Adrenal gland (tissue), 12 donors: Measurements from ENCODE around the gene PHKB. TPM values are rescaled to one million over a fixed set of nuclear protein-coding genes. Genes with fewer than 3 reads are reported as not detected.

ENCODE experiments used
- DNase-seq, 7 donors: peaks; one replicate each; pipeline ENCODE4 v3.0.0-alpha.2; 2019 to 2020
- H3K27ac ChIP-seq, 5 donors: fragments of 200-600 bp; sonication (generic) in 4 of 5; 1 replicate in 3 of 5; 2 replicates in 2 of 5; pipeline versions ENCODE4 v1.5.1 to v1.8.0; 2016 to 2020; ENCODE audit warnings: mild to moderate bottlenecking in 1 of 5
- H3K27me3 ChIP-seq: fragments of 200-600 bp; 2 replicates; pipeline ENCODE4 v1.8.0; 2021
- H3K36me3 ChIP-seq, 2 donors: fragments of 200-600 bp; replicated peaks in 1 of 2; 1 replicate in 1 of 2; 2 replicates in 1 of 2; pipeline versions ENCODE4 v1.5.1 to v1.8.0; 2018 to 2022
- H3K4me1 ChIP-seq, 2 donors: fragments of 200-600 bp; replicated peaks in 1 of 2; 1 replicate in 1 of 2; 2 replicates in 1 of 2; pipeline versions ENCODE4 v1.5.1 to v1.8.0; 2018 to 2021
- H3K4me3 ChIP-seq, 4 donors: fragments of 200-600 bp; sonication (generic) in 3 of 4; one replicate each; pipeline ENCODE4 v1.5.1; 2016 to 2018
- H3K9me3 ChIP-seq, 3 donors: fragments of 200-600 bp; sonication (generic) in 1 of 3; replicated peaks in 1 of 3; 1 replicate in 2 of 3; 2 replicates in 1 of 3; pipeline versions ENCODE4 v1.5.1 to v1.8.0; 2016 to 2021
- POLR2A ChIP-seq, 2 donors: fragments of 450-650 bp; IDR thresholded peaks; one replicate each; pipeline ENCODE4 v1.6.1; 2017; ENCODE audit warnings: antibody characterized with exemption in 2 of 2, mild to moderate bottlenecking in 2 of 2, moderate library complexity in 1 of 2
- WGBS, 4 donors: extraction: QIAGEN DNeasy Blood & Tissue Kit in 2 of 4; methylation state at CpG; one replicate each; pipeline versions ENCODE4 v1.1.5 to v1.1.7; 2013 to 2017; 5-methylcytosine and 5-hydroxymethylcytosine counted together
- intact Hi-C, 2 donors: fragments of 100-400 bp; cut with DNase I; formaldehyde crosslinking; loops; one replicate each; pipeline versions ENCODE4 v1.14.1 to v1.15.0; 2022 to 2023
- polyA plus RNA-seq, 3 donors: library from polyadenylated mRNA; stranded (reverse); fragments of 200-250 nt in 2 of 3; fragments of 350-450 nt in 1 of 3; fragmentation: Illumina TruSeq in 1 of 3; extraction: RNeasy Lipid Tissue Mini Kit (QIAGEN cat#74804) in 1 of 3; gene quantifications; one replicate each; pipeline ENCODE4 v1.2.3, GENCODE V29; 2013 to 2014
- total RNA-seq, 9 donors: library from RNA; depleted of rRNA in 4 of 9; stranded (reverse); fragments of >200 nt in 4 of 9; fragments of 120-200 nt in 1 of 9; fragmentation: NEBNext Ultra II Directional in 1 of 9; extraction: Animal tissue kit (Norgen Biotek cat#: 25700) in 1 of 9; gene quantifications; one replicate each; pipeline versions ENCODE4 v1.1.0 to v1.2.4, GENCODE V29; 2013 to 2023
- TF ChIP-seq, protein P1 (sequence below), 6 experiments: fragments of 450-650 bp in 4 of 6; fragments of 200-600 bp in 2 of 6; sonication (generic) in 1 of 6; IDR thresholded peaks; 1 replicate in 5 of 6; 2 replicates in 1 of 6; pipeline versions ENCODE4 v1.5.1 to v1.8.0; 2016 to 2021; ENCODE audit warnings: antibody characterized with exemption in 6 of 6, mild to moderate bottlenecking in 2 of 6, moderate library complexity in 1 of 6
- donor health status: healthy with polysubstance abuse.
- donor health status: Bipolar disorder and iron deficiency.
- donor health status: DM: yes; HTN: yes; CAD: no.
- donor health status: DM: no; HTN: no; CAD: no.
- donor health status: DM: no; HTN: no; CAD: no.
- donor health status: DM: yes; HTN: yes; CAD: no.

The PHKB gene
- total and polyA plus RNA-seq, 12 donors, result 27.6 to 167 (median 107) TPM

DNA sequence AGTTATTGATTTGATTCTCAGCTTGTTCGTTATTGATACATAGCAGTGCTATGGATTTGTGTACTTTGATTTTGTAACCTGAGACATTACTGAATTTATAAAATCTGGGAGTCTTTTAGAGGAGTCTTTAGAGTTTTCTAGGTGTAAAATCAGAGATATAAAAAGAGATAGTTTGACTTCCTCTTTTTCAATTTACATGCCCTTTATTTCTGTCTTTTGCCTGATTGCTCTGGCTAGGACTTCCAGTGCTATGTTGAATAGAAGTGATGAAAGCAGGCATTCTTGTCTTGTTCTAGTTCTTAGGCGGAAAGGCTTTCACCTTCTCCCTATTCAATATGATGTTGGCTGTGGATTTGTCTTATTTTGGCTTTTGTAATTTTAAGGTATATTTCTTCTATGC is 106.2 kb downstream of the PHKB start:
- 91 to 95% (median 94%) methylated on average over 2 of the region's 2 CpGs for WGBS, 4 donors
- Histone ChIP-seq H3K27ac (no peak overlapping the region), H3K4me1 (no peaks in the 10 kb centered on the region)

GRCh38 chr16:47568351-47568750 is 107.2 kb downstream of the PHKB start:
- DNase-seq, result no peak
- H3K36me3 ChIP-seq, result no peaks in the 10 kb centered on the region
- H3K9me3 ChIP-seq, result no peaks in the 10 kb centered on the region
- H3K4me1 ChIP-seq, result no peaks in the 10 kb centered on the region
- no peak overlapping the region for H3K4me3 ChIP-seq
- no peak overlapping the region for H3K27ac ChIP-seq
- 92 to 100% (median 95%) methylated on average over 1 of the region's 1 CpG for WGBS, 4 donors
- TF ChIP-seq POLR2A (IDR thresholded peaks at IDR 0.05), result no peak
- TF ChIP-seq, protein P1, sequence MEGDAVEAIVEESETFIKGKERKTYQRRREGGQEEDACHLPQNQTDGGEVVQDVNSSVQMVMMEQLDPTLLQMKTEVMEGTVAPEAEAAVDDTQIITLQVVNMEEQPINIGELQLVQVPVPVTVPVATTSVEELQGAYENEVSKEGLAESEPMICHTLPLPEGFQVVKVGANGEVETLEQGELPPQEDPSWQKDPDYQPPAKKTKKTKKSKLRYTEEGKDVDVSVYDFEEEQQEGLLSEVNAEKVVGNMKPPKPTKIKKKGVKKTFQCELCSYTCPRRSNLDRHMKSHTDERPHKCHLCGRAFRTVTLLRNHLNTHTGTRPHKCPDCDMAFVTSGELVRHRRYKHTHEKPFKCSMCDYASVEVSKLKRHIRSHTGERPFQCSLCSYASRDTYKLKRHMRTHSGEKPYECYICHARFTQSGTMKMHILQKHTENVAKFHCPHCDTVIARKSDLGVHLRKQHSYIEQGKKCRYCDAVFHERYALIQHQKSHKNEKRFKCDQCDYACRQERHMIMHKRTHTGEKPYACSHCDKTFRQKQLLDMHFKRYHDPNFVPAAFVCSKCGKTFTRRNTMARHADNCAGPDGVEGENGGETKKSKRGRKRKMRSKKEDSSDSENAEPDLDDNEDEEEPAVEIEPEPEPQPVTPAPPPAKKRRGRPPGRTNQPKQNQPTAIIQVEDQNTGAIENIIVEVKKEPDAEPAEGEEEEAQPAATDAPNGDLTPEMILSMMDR (IDR thresholded peaks at IDR 0.05), result no peak
- intact Hi-C loops, result no loop called here
- no peaks in the 10 kb centered on the region for H3K27me3 ChIP-seq

More for the DNA sequence above, 106.2 kb downstream of the PHKB start:
- H3K9me3 ChIP-seq, result no peaks in the 10 kb centered on the region
- intact Hi-C loops, result no loop called here
- H3K4me3 ChIP-seq, result no peak overlapping the region
- no peak for DNase-seq
- TF ChIP-seq POLR2A (IDR thresholded peaks at IDR 0.05), result no peak
- TF ChIP-seq, protein P1 (IDR thresholded peaks at IDR 0.05), result no peak
- H3K27me3 ChIP-seq, result no peaks in the 10 kb centered on the region
- H3K36me3 ChIP-seq, result no peaks in the 10 kb centered on the region

DNA sequence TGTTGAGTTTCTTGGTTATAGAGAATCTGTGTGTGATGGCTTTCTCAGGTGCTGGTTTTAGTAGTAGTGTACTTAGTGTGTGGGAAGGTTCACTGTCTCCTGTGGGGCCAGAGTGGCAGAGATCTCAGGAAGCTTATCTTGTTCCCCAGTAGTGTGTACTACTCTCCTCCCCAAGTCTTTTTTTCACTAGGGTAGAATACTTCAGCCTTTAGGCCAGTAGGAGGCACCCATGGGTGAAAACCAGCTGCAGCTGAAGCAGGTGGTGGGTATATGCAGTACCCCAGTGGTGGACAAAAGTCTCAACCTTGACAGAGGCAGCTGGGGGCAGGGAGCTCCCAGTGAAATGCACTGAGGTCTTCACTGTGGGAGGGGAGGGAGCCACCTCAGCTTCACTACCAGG is 109.9 kb downstream of the PHKB start:
- H3K27ac ChIP-seq, result no peak overlapping the region
- no peak overlapping the region for H3K4me3 ChIP-seq
- H3K9me3 ChIP-seq, result no peaks in the 10 kb centered on the region
- H3K27me3 ChIP-seq, result no peaks in the 10 kb centered on the region
- no peaks in the 10 kb centered on the region for H3K36me3 ChIP-seq
- TF ChIP-seq, protein P1 (IDR thresholded peaks at IDR 0.05), result no peak
- no peak for TF ChIP-seq POLR2A (IDR thresholded peaks at IDR 0.05)
- DNase-seq, result no peak
- H3K4me1 ChIP-seq, result no peaks in the 10 kb centered on the region
- intact Hi-C loops, result no loop called here

GRCh38 chr16:47571711-47572110 is 110.6 kb downstream of the PHKB start:
- no peaks in the 10 kb centered on the region for H3K4me1 ChIP-seq
- H3K27ac ChIP-seq, result no peak overlapping the region
- intact Hi-C loops, result no loop called here
- no peaks in the 10 kb centered on the region for H3K27me3 ChIP-seq
- H3K36me3 ChIP-seq, result no peaks in the 10 kb centered on the region
- DNase-seq, result no peak
- no peaks in the 10 kb centered on the region for H3K9me3 ChIP-seq
- WGBS, 4 donors, result 76 to 96% (median 94%) methylated on average over 3 of the region's 3 CpGs
- no peak overlapping the region for H3K4me3 ChIP-seq
- TF ChIP-seq POLR2A (IDR thresholded peaks at IDR 0.05), result no peak
- TF ChIP-seq, protein P1 (IDR thresholded peaks at IDR 0.05), result no peak
